GM18508 (cell line): Measurements from ENCODE around the gene CEP350.

ENCODE experiments used
- ATAC-seq: cut with Tn5 transposase; IDR thresholded peaks from one replicate; pipeline ENCODE4 v1.9.1; 2021; ENCODE audit warnings: moderate number of reproducible peaks; ENCODE audit not compliant: insufficient read depth, unreplicated experiment

CEP350 gene

GRCh38 chr1:180152588-180152987, 198.0 kb downstream of the CEP350 start:
- ATAC-seq = no peak

GRCh38 chr1:180153032-180153431, 198.4 kb downstream of the CEP350 start:
- no peak for ATAC-seq

- ATAC-seq = no peak
Observed at GRCh38 chr1:180154003-180154324, 199.4 kb downstream of the CEP350 start.

GRCh38 chr1:180154325-180155181, 199.9 kb downstream of the CEP350 start, which contains the start of gene QSOX1:
QSOX1 (plus strand) TSS chr1:180154869; CDS start chr1:180154908, 39 bp downstream.
- peak; percentile 70 for ATAC-seq

GRCh38 chr1:180155182-180155682, 200.6 kb downstream of the CEP350 start:
- ATAC-seq = no peak

DNA sequence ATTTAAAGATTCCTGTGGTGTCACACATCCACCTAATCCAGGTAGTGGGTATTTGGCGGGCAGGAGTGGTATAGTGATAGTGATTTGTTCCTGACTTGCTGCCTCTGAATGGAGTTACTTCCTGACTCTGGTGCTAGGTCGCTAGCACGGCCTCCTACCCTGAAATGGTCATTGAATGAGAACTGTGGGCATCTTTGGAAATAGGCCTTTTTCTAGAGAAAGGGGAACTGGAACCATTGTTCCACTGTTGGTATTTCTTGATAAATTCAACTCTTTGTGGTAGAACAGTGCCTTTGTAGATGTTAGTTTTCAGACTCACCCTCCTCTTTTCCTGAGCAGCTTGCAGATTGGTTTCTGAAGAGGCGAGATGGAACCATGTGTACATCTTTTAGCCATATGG, 201.6 kb downstream of the CEP350 start:
- no peak for ATAC-seq

DNA sequence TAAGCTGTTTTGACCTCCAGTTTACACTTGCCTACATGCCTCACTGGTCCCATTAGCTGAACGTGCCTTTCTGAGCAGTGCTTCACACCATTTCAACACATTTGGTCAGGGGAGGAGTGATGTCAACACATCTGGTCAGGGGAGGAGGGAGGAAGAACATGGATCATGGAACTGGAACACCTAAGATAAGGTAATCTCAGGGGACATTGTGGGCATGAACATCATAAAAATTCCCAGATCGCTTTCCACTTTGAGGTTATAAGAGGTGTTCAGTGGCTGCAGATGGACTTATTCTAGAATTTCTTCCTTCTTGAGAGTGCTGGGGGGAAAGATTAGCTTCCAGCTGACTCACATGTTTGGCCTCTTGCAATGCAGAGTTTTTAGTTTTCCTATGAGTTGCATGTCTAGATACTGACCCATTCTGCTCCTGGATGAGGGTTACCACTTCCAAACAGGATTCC, 202.1 kb downstream of the CEP350 start:
- ATAC-seq = no peak

GRCh38 chr1:180157108-180157507, 202.5 kb downstream of the CEP350 start:
- ATAC-seq = no peak

GRCh38 chr1:180157576-180158057, 203.0 kb downstream of the CEP350 start:
- no peak for ATAC-seq

- no peak for ATAC-seq
Observed at GRCh38 chr1:180158149-180159147, 203.8 kb downstream of the CEP350 start.

DNA sequence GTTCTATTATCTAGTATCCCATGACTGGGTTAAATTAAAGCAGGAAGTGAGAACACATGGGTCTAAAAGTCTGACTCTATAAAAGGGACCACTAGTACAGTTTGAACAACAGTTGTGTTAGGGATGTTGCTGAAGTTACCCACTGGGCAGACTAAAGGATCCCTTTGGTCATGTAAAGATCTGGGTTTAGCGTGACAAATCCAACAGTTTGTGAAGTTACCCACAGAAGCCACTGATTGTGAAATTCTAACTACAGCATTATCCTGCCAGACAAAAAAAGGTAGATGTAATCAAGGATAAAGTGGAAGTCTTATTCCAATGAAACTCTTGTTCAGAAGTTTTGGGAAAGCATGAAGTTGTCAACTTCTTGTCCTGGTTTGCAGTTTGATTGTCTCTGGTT, 205.7 kb downstream of the CEP350 start:
- ATAC-seq = no peak

- ATAC-seq = no peak
Observed at GRCh38 chr1:180163041-180163440, 208.4 kb downstream of the CEP350 start.
